MCF 10A (cell line): Measurements from ENCODE around the gene CALML3. TPM values are rescaled to one million over a fixed set of nuclear protein-coding genes. Genes with fewer than 3 reads are reported as not detected.

Experiments
- BruUV-seq: library from RNA; stranded (reverse); fragments of 400-500 nt; replicated peaks from 2 replicates; lab custom pipeline; 2021; lab: Mats Ljungman, UMichigan
- CTCF ChIA-PET: fragments of 300-600 bp; sonication (Branson Sonifier 250); formaldehyde crosslinking; extraction: SDS; loops from one replicate; lab custom pipeline; 2021; ENCODE audit warnings: antibody characterized with exemption, inconsistent platforms; lab: Yijun Ruan, JAX
- POLR2A ChIA-PET: fragments of 300-600, 350-650 bp; sonication (Branson Sonifier 250); formaldehyde crosslinking; extraction: SDS; loops from one replicate; lab custom pipeline; 2020; ENCODE audit warnings: antibody characterized with exemption, inconsistent platforms; lab: Yijun Ruan, JAX
- DNase-seq: peaks from one replicate; pipeline ENCODE4 v3.0.0-alpha.2; 2018; ENCODE audit not compliant: unreplicated experiment
- H3K27ac Mint-ChIP-seq: one replicate; pipeline ENCODE4 v1.8.0; 2022; ENCODE audit warnings: mild to moderate bottlenecking, low read depth, mixed read lengths; ENCODE audit not compliant: unreplicated experiment
- H3K27me3 Mint-ChIP-seq: one replicate; pipeline ENCODE4 v1.8.0; 2022; ENCODE audit warnings: mixed read lengths; ENCODE audit not compliant: insufficient read depth, unreplicated experiment
- H3K36me3 Mint-ChIP-seq: one replicate; pipeline ENCODE4 v1.8.0; 2022; ENCODE audit warnings: mild to moderate bottlenecking, moderate library complexity, mixed read lengths; ENCODE audit not compliant: insufficient read depth, unreplicated experiment
- H3K4me1 Mint-ChIP-seq: one replicate; pipeline ENCODE4 v1.8.0; 2022; ENCODE audit warnings: mixed read lengths; ENCODE audit not compliant: insufficient read depth, unreplicated experiment
- H3K4me3 Mint-ChIP-seq: one replicate; pipeline ENCODE4 v1.8.0; 2022; ENCODE audit warnings: mild to moderate bottlenecking, moderate library complexity, mixed read lengths; ENCODE audit not compliant: unreplicated experiment
- H3K9me3 Mint-ChIP-seq: one replicate; pipeline ENCODE4 v1.8.0; 2022; ENCODE audit warnings: mixed read lengths; ENCODE audit not compliant: unreplicated experiment
- CTCF ChIP-seq: fragments of 200-600 bp; IDR thresholded peaks from one replicate; pipeline ENCODE4 v1.8.0; 2022; ENCODE audit warnings: antibody characterized with exemption, mild to moderate bottlenecking; ENCODE audit not compliant: unreplicated experiment
- intact Hi-C: fragments of 100-400 bp; cut with micrococcal nuclease; formaldehyde crosslinking; loops from 2 replicates; pipeline ENCODE4 v1.14.1; 2022
- total RNA-seq: library from RNA; stranded (reverse); gene quantifications from 2 replicates; pipeline ENCODE4 v1.2.3, GENCODE V29; 2022

CALML3 gene
- total RNA-seq, 1 experiment from 2014 or later = 0.75 TPM

GRCh38 chr10:5551531-5552375 lies 27.0 kb downstream of the CALML3 start:
- Mint-ChIP-seq H3K4me3 (peak overlapping the region; percentile 30), H3K27me3 (no peaks in the 10 kb centered on the region), H3K36me3 (no peaks in the 10 kb centered on the region), H3K9me3 (no peaks in the 10 kb centered on the region), H3K27ac (peak overlapping the region; percentile 81), H3K4me1 (peaks cover 35% of the 10 kb centered on the region)
- peak; percentile 87 for DNase-seq
- no peak for TF ChIP-seq CTCF
- ChIA-PET CTCF (interaction anchor here (0.6 to 1.0 kb wide), 3 partner anchors 43 to 74 kb away, joined by 3 to 5 read pairs (median 5); no protein-coding TSS in a partner anchor), POLR2A (interaction anchor here (0.6 to 7.4 kb wide), 16 partner anchors 9 to 262 kb away, joined by 3 to 88 read pairs (median 3); partner anchors contain the start of gene GDI2)
- intact Hi-C loops = no loop called here
- no TSS peak for BruUV-seq

- no peaks in the 10 kb centered on the region for H3K27me3 Mint-ChIP-seq
- no peaks in the 10 kb centered on the region for H3K36me3 Mint-ChIP-seq
- no peaks in the 10 kb centered on the region for H3K9me3 Mint-ChIP-seq
- H3K4me1 Mint-ChIP-seq = peaks cover 35% of the 10 kb centered on the region
- no peak for TF ChIP-seq CTCF
- DNase-seq = no peak
- intact Hi-C loops = no loop called here
- peak overlapping the region; percentile 81 for H3K27ac Mint-ChIP-seq
- peak overlapping the region; percentile 30 for H3K4me3 Mint-ChIP-seq
- CTCF ChIA-PET = interaction anchor here (0.7 to 1.0 kb wide), 2 partner anchors 42 to 75 kb away, joined by 5 read pairs; no protein-coding TSS in a partner anchor
- no TSS peak for BruUV-seq
- POLR2A ChIA-PET = interaction anchor here (0.6 to 7.4 kb wide), 14 partner anchors 8 to 261 kb away, joined by 3 to 88 read pairs (median 3); partner anchors contain the start of gene GDI2
Measured at GRCh38 chr10:5552376-5553321, 27.9 kb downstream of the CALML3 start.

DNA sequence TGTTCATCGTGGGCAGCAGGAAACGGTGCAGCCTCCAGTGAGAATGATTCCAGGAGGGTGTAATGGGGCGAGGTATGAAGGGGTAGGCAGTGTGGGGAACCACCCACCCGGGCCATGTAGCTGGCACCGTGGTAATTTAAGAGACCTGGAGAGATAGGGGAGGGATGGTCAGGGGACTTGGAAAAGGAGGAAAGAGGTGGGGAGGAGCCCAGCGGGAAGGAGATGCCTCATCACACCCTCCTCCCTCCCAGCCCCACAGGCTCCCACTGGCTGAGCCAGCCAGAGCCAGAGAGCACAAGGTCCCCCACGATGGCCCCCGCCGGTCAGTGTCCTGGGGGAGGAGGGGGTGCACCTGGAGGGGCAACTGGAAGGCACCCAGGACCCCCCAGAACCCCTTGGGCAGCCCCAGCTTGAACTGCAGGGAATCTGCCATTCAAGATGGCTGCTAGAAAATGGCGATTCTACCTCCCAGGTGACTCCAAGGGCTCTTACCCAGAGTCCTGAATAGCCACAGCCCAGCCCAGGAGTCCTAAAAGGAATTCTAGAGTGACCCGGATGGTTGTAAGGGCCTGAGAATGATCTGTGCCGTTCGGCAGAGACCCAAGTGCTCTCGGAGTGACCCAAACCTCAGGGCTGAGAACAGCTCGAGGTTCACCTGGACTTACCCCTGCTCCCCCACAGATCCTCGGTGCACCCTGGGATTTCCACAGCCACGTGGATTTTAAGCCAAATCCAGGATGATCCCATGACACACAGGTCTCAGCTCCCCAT lies 28.8 kb downstream of the CALML3 start:
- no peaks in the 10 kb centered on the region for H3K9me3 Mint-ChIP-seq
- no peak overlapping the region for H3K27ac Mint-ChIP-seq
- CTCF ChIA-PET = interaction anchor here (0.9 to 1.3 kb wide), 3 partner anchors 10 to 111 kb away, joined by 3 to 7 read pairs (median 4); no protein-coding TSS in a partner anchor
- DNase-seq = no peak
- intact Hi-C loops = no loop called here
- H3K4me3 Mint-ChIP-seq = no peak overlapping the region
- POLR2A ChIA-PET = interaction anchor here (0.6 to 3.1 kb wide), 9 partner anchors 10 to 107 kb away, joined by 3 to 10 read pairs (median 4); no protein-coding TSS in a partner anchor
- no peak for TF ChIP-seq CTCF
- no TSS peak for BruUV-seq
- no peaks in the 10 kb centered on the region for H3K36me3 Mint-ChIP-seq
- H3K27me3 Mint-ChIP-seq = no peaks in the 10 kb centered on the region
- peaks cover 35% of the 10 kb centered on the region for H3K4me1 Mint-ChIP-seq
